A673 (cell line): ENCODE results near the gene GAS6. TPM values are rescaled to one million over a fixed set of nuclear protein-coding genes. Genes with fewer than 3 reads are reported as not detected.

Source experiments
- BruUV-seq: library from RNA; stranded (reverse); fragments of 400-500 nt; replicated peaks from 2 replicates; lab custom pipeline; 2021; lab: Mats Ljungman, UMichigan
- CTCF ChIA-PET: fragments of 300-600 bp; sonication (Branson Sonifier 250); formaldehyde crosslinking; loops from one replicate; lab custom pipeline; 2022; ENCODE audit warnings: antibody characterized with exemption; lab: Charles Lee
- POLR2A ChIA-PET: fragments of 300-600 bp; sonication (Branson Sonifier 250); formaldehyde crosslinking; loops from one replicate; lab custom pipeline; 2022; ENCODE audit warnings: antibody characterized with exemption; ENCODE audit not compliant: low non-redundant PET; lab: Charles Lee
- DNase-seq: peaks from one replicate; pipeline ENCODE4 v3.0.0-alpha.2; 2015; ENCODE audit warnings: low spot score
- H3K27ac ChIP-seq: fragments of 200-600 bp; sonication (generic); 2 replicates; pipeline ENCODE4 v1.5.1; 2016; ENCODE audit warnings: mixed run types, low read depth, mild to moderate bottlenecking, mixed read lengths, antibody characterized with exemption, low read length; ENCODE audit not compliant: poor library complexity, severe bottlenecking
- H3K27me3 ChIP-seq: fragments of 200-600 bp; sonication (generic); replicated peaks from 2 replicates; pipeline ENCODE4 v1.6.1; 2017; ENCODE audit warnings: mixed run types, low read depth, mild to moderate bottlenecking, mixed read lengths, antibody characterized with exemption, low read length; ENCODE audit not compliant: insufficient read depth, poor library complexity
- H3K36me3 ChIP-seq: fragments of 200-600 bp; sonication (generic); 2 replicates; pipeline ENCODE4 v1.6.1; 2016; ENCODE audit warnings: mixed run types, mild to moderate bottlenecking, mixed read lengths, antibody characterized with exemption, low read length; ENCODE audit not compliant: insufficient read depth, poor library complexity, severe bottlenecking
- H3K4me1 ChIP-seq: fragments of 200-600 bp; sonication (generic); 2 replicates; pipeline ENCODE4 v1.6.1; 2017; ENCODE audit warnings: mixed run types, mild to moderate bottlenecking, mixed read lengths, antibody characterized with exemption, low read length; ENCODE audit not compliant: insufficient read depth, poor library complexity, severe bottlenecking
- H3K4me3 ChIP-seq: fragments of 200-600 bp; sonication (generic); 2 replicates; pipeline ENCODE4 v1.5.1; 2016; ENCODE audit warnings: low read depth, mixed run types, mild to moderate bottlenecking, mixed read lengths, low read length; ENCODE audit not compliant: poor library complexity, severe bottlenecking
- H3K9me3 ChIP-seq: fragments of 200-600 bp; sonication (generic); 2 replicates; pipeline ENCODE4 v1.6.1; 2016; ENCODE audit warnings: mixed run types, low read depth, mild to moderate bottlenecking, mixed read lengths, antibody characterized with exemption, low read length; ENCODE audit not compliant: poor library complexity, severe bottlenecking
- EZH2 ChIP-seq: fragments of 200-600 bp; sonication (generic); IDR thresholded peaks from 2 replicates; pipeline ENCODE4 v1.6.1; 2017; ENCODE audit warnings: borderline replicate concordance, low read depth, mild to moderate bottlenecking, mixed read lengths, antibody characterized with exemption, low read length; ENCODE audit not compliant: poor library complexity, severe bottlenecking
- intact Hi-C: fragments of 100-400 bp; cut with micrococcal nuclease; formaldehyde crosslinking; loops from one replicate; pipeline ENCODE4 v1.10.0; 2022; ENCODE audit not compliant: unreplicated experiment
- total RNA-seq: library from RNA; stranded (reverse); gene quantifications from 2 replicates; pipeline ENCODE4 v1.2.3, GENCODE V29; 2021
- TF ChIP-seq, protein P1 (sequence below): fragments of 300-800, 200-600 bp; sonication (generic); conservative IDR thresholded peaks from 2 replicates; pipeline ENCODE4 v1.5.1; 2017; ENCODE audit warnings: low read depth, mild to moderate bottlenecking, antibody characterized with exemption, low read length, moderate library complexity, mixed read lengths

GAS6 gene
- total RNA-seq, 1 experiment from 2014 or later, result 0.67 TPM

DNA sequence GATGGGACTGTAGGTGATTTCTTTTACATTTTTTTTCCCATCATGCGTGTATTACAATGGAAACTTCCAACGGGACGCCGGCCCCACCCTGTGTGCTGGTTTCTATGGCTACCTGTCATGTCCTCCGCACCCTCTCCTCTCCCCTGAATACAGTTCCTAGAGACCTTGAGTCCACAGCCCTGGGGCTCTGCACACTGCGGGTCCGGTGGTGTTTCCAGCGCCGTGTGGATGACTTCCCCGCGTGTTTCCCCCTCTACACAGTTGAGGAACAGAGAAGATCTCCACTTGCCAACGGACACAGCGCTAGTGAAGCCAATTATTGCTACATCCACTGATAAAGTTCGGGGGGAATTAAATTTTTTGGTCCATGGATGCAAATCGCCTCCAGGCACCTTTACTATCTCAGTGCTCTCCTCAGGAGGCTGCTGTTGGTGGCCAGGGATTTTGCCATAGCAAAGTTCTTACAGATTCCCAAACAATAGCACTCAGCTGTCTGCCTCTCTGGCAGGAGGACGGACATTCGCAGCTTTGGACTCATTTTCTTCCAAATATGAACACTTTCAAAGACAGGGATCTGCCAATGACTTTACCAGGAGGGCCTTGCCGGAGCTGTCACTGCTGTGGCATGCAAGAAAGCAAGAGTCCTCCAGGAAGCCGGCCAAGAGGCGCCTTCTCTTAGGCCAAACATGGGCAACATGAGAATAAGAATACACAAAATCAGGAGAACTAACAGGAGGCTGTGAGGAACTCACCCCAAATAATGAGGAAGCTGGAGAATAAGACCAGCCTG, 39.3 kb upstream of the GAS6 start:
- DNase-seq, result no peak
- H3K36me3 ChIP-seq, result no peaks in the 10 kb centered on the region
- TF ChIP-seq, protein P1, sequence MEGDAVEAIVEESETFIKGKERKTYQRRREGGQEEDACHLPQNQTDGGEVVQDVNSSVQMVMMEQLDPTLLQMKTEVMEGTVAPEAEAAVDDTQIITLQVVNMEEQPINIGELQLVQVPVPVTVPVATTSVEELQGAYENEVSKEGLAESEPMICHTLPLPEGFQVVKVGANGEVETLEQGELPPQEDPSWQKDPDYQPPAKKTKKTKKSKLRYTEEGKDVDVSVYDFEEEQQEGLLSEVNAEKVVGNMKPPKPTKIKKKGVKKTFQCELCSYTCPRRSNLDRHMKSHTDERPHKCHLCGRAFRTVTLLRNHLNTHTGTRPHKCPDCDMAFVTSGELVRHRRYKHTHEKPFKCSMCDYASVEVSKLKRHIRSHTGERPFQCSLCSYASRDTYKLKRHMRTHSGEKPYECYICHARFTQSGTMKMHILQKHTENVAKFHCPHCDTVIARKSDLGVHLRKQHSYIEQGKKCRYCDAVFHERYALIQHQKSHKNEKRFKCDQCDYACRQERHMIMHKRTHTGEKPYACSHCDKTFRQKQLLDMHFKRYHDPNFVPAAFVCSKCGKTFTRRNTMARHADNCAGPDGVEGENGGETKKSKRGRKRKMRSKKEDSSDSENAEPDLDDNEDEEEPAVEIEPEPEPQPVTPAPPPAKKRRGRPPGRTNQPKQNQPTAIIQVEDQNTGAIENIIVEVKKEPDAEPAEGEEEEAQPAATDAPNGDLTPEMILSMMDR, result no peak
- no peak for TF ChIP-seq EZH2
- H3K9me3 ChIP-seq, result no peaks in the 10 kb centered on the region
- H3K4me3 ChIP-seq, result no peak overlapping the region
- intact Hi-C loops, result no loop called here
- BruUV-seq, result no TSS peak
- H3K27ac ChIP-seq, result no peak overlapping the region
- ChIA-PET POLR2A (no interaction called here), CTCF (no interaction called here)
- H3K4me1 ChIP-seq, result no peaks in the 10 kb centered on the region
- peaks cover 36% of the 10 kb centered on the region for H3K27me3 ChIP-seq

DNA sequence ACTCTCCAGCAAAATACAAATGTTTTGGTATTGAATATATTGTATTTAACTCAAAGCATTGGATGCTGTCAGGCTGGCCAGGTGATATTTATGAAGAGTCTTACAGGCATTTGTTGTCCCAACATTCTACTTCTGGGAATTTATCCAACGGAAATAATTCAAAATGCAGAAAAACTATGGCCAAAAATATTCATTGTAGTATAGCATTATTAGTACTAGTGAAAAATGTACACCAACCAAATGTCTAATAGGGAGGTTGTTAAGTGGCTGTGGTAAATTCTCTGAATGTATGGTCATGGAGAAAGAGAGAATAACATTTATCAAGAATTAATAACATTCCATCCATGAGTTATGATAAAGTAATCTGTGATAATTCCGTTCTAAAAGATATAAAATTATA, 38.6 kb upstream of the GAS6 start:
- Histone ChIP-seq H3K36me3 (no peaks in the 10 kb centered on the region), H3K4me3 (no peak overlapping the region), H3K4me1 (no peaks in the 10 kb centered on the region), H3K9me3 (no peaks in the 10 kb centered on the region), H3K27ac (no peak overlapping the region), H3K27me3 (peaks cover 29% of the 10 kb centered on the region)
- POLR2A ChIA-PET, result no interaction called here
- CTCF ChIA-PET, result no interaction called here
- intact Hi-C loops, result no loop called here
- DNase-seq, result no peak
- no peak for TF ChIP-seq EZH2
- TF ChIP-seq, protein P1, result no peak
- BruUV-seq, result no TSS peak

DNA sequence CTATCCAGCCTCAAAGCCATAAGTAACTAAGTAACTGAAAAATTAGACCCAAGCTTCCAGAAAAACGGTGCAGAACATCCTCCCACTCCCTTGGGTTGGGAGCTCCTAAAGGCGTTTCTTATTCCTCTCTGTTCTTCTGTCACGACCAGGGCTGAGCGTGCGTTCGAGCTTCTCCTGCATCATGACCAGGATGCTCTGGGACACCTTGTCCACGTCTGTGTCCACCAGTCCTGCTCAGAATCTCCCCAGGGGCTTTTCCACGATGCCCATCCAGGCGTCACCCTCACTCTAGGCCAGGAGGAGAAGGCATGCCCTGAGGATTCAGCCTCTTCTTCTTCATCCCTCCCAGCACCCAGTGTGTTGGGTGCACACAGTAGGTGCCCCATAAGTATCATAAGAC, 37.8 kb upstream of the GAS6 start:
- CTCF ChIA-PET, result interaction anchor here (0.6 kb wide), 1 partner anchor 383 kb away, joined by 3 read pairs; no protein-coding TSS in a partner anchor
- no peak overlapping the region for H3K27ac ChIP-seq
- TF ChIP-seq EZH2, result no peak
- TF ChIP-seq, protein P1, result no peak
- BruUV-seq, result no TSS peak
- no peaks in the 10 kb centered on the region for H3K36me3 ChIP-seq
- POLR2A ChIA-PET, result no interaction called here
- H3K9me3 ChIP-seq, result no peaks in the 10 kb centered on the region
- intact Hi-C loops, result no loop called here
- H3K27me3 ChIP-seq, result peaks cover 21% of the 10 kb centered on the region
- no peak for DNase-seq
- no peaks in the 10 kb centered on the region for H3K4me1 ChIP-seq
- H3K4me3 ChIP-seq, result no peak overlapping the region
